Uterus (tissue), 2 donors: ENCODE measurements around the gene COPS8.

Experiments used
- POLR2A ChIP-seq, 2 donors: fragments of 450-650 bp; IDR thresholded peaks; one replicate each; pipeline ENCODE4 v1.6.1; 2016; ENCODE audit warnings: antibody characterized with exemption in 2 of 2, mild to moderate bottlenecking in 1 of 2, moderate library complexity in 1 of 2
- TF ChIP-seq, protein P1 (sequence below), 4 experiments: fragments of 200-600 bp in 2 of 4; fragments of 450-650 bp in 2 of 4; sonication (generic) in 2 of 4; IDR thresholded peaks; one replicate each; pipeline ENCODE4 v1.5.1; 2016 to 2019; ENCODE audit warnings: antibody characterized with exemption in 4 of 4, mild to moderate bottlenecking in 2 of 4, moderate library complexity in 1 of 4

- TF ChIP-seq POLR2A (IDR thresholded peaks at IDR 0.05): no peak
- TF ChIP-seq, protein P1, sequence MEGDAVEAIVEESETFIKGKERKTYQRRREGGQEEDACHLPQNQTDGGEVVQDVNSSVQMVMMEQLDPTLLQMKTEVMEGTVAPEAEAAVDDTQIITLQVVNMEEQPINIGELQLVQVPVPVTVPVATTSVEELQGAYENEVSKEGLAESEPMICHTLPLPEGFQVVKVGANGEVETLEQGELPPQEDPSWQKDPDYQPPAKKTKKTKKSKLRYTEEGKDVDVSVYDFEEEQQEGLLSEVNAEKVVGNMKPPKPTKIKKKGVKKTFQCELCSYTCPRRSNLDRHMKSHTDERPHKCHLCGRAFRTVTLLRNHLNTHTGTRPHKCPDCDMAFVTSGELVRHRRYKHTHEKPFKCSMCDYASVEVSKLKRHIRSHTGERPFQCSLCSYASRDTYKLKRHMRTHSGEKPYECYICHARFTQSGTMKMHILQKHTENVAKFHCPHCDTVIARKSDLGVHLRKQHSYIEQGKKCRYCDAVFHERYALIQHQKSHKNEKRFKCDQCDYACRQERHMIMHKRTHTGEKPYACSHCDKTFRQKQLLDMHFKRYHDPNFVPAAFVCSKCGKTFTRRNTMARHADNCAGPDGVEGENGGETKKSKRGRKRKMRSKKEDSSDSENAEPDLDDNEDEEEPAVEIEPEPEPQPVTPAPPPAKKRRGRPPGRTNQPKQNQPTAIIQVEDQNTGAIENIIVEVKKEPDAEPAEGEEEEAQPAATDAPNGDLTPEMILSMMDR (IDR thresholded peaks at IDR 0.05): no peak
Observed at GRCh38 chr2:237091779-237092436, 6.2 kb downstream of the COPS8 start.
